Activated T-helper 2 cell treated with anti-CD3 and anti-CD28 coated beads, Interferon-gamma antibody, Interleukin-2, Interleukin-4, amounts not matched to agents 10 μg/mL and 5 μg/mL and 100 μg/mL, durations not matched to agents 14 hours and 24 hours and 36 hours (primary cell): ENCODE results near the gene WDR7. TPM values are rescaled to one million over a fixed set of nuclear protein-coding genes. Genes with fewer than 3 reads are reported as not detected.

Experiments
- DNase-seq: peaks from one replicate; pipeline ENCODE4 v3.0.0; 2021; ENCODE audit warnings: low spot score
- H3K27ac Mint-ChIP-seq: one replicate; pipeline ENCODE4 v1.8.0; 2021; ENCODE audit warnings: mixed read lengths
- H3K27me3 Mint-ChIP-seq: one replicate; pipeline ENCODE4 v1.8.0; 2021; ENCODE audit warnings: low read depth, mixed read lengths
- H3K36me3 Mint-ChIP-seq: one replicate; pipeline ENCODE4 v1.8.0; 2021; ENCODE audit warnings: low read depth, mixed read lengths
- H3K4me1 Mint-ChIP-seq: one replicate; pipeline ENCODE4 v1.8.0; 2021; ENCODE audit warnings: low read depth, mixed read lengths
- H3K4me3 Mint-ChIP-seq: one replicate; pipeline ENCODE4 v1.8.0; 2021; ENCODE audit warnings: low read depth, mild to moderate bottlenecking, moderate library complexity, mixed read lengths
- H3K9me3 Mint-ChIP-seq: one replicate; pipeline ENCODE4 v1.8.0; 2021; ENCODE audit warnings: mixed read lengths
- intact Hi-C: fragments of 100-400 bp; cut with micrococcal nuclease; formaldehyde crosslinking; loops from one replicate; pipeline ENCODE4 v1.15.1; 2023
- total RNA-seq: library from RNA; stranded (reverse); gene quantifications from 2 replicates; pipeline ENCODE4 v1.2.3, GENCODE V29; 2022

The WDR7 gene
- total RNA-seq, 1 donor from 2014 or later: 27.1 TPM

- H3K4me3 Mint-ChIP-seq: no peak overlapping the region
- H3K9me3 Mint-ChIP-seq: peaks cover 3% of the 10 kb centered on the region
- DNase-seq: peak; percentile 36
- peaks cover 33% of the 10 kb centered on the region for H3K4me1 Mint-ChIP-seq
- H3K27ac Mint-ChIP-seq: no peak overlapping the region
- peaks cover 4% of the 10 kb centered on the region for H3K27me3 Mint-ChIP-seq
- intact Hi-C loops: no loop called here
- no peaks in the 10 kb centered on the region for H3K36me3 Mint-ChIP-seq
Measured at GRCh38 chr18:57077786-57078552, 426.8 kb downstream of the WDR7 start.

GRCh38 chr18:57078614-57079013 lies 427.5 kb downstream of the WDR7 start:
- Mint-ChIP-seq H3K27ac (no peak overlapping the region), H3K4me3 (no peak overlapping the region), H3K9me3 (peaks cover 8% of the 10 kb centered on the region), H3K27me3 (peaks cover 4% of the 10 kb centered on the region), H3K4me1 (peaks cover 33% of the 10 kb centered on the region), H3K36me3 (no peaks in the 10 kb centered on the region)
- intact Hi-C loops: no loop called here
- DNase-seq: no peak

GRCh38 chr18:57080479-57080878 lies 429.3 kb downstream of the WDR7 start:
- Mint-ChIP-seq H3K36me3 (peaks cover 5% of the 10 kb centered on the region), H3K27ac (no peak overlapping the region), H3K4me3 (no peak overlapping the region), H3K27me3 (peaks cover 6% of the 10 kb centered on the region), H3K9me3 (peaks cover 12% of the 10 kb centered on the region), H3K4me1 (peaks cover 42% of the 10 kb centered on the region)
- intact Hi-C loops: no loop called here
- DNase-seq: no peak

GRCh38 chr18:57081899-57082298 lies 430.7 kb downstream of the WDR7 start:
- Mint-ChIP-seq H3K27ac (no peak overlapping the region), H3K9me3 (peaks cover 12% of the 10 kb centered on the region), H3K4me1 (peaks cover 43% of the 10 kb centered on the region), H3K27me3 (peaks cover 6% of the 10 kb centered on the region), H3K36me3 (peaks cover 5% of the 10 kb centered on the region), H3K4me3 (no peak overlapping the region)
- no peak for DNase-seq
- intact Hi-C loops: no loop called here

GRCh38 chr18:57083485-57083884 lies 432.3 kb downstream of the WDR7 start:
- Mint-ChIP-seq H3K9me3 (peaks cover 12% of the 10 kb centered on the region), H3K4me1 (peaks cover 34% of the 10 kb centered on the region), H3K27ac (no peak overlapping the region), H3K36me3 (peaks cover 5% of the 10 kb centered on the region), H3K4me3 (no peak overlapping the region), H3K27me3 (peaks cover 12% of the 10 kb centered on the region)
- no peak for DNase-seq
- intact Hi-C loops: no loop called here

- Mint-ChIP-seq H3K4me3 (peak overlapping the region; percentile 28), H3K27me3 (peaks cover 12% of the 10 kb centered on the region), H3K4me1 (peaks cover 25% of the 10 kb centered on the region), H3K27ac (peak overlapping the region; percentile 27), H3K36me3 (peaks cover 5% of the 10 kb centered on the region), H3K9me3 (peaks cover 12% of the 10 kb centered on the region)
- no peak for DNase-seq
- intact Hi-C loops: no loop called here
Measured at GRCh38 chr18:57084331-57085271, 433.4 kb downstream of the WDR7 start.

- H3K36me3 Mint-ChIP-seq: peaks cover 5% of the 10 kb centered on the region
- peaks cover 12% of the 10 kb centered on the region for H3K27me3 Mint-ChIP-seq
Measured at GRCh38 chr18:57085371-57085770, 434.2 kb downstream of the WDR7 start.

GRCh38 chr18:57086163-57086562 lies 435.0 kb downstream of the WDR7 start:
- Mint-ChIP-seq H3K4me3 (no peak overlapping the region), H3K27me3 (peaks cover 12% of the 10 kb centered on the region), H3K9me3 (peaks cover 12% of the 10 kb centered on the region), H3K27ac (no peak overlapping the region), H3K36me3 (peaks cover 5% of the 10 kb centered on the region), H3K4me1 (peaks cover 21% of the 10 kb centered on the region)
- intact Hi-C loops: no loop called here
- DNase-seq: no peak

More at GRCh38 chr18:57085371-57085770, 434.2 kb downstream of the WDR7 start:
- intact Hi-C loops: no loop called here
- H3K4me3 Mint-ChIP-seq: no peak overlapping the region
- DNase-seq: no peak
- peaks cover 22% of the 10 kb centered on the region for H3K4me1 Mint-ChIP-seq
- peaks cover 12% of the 10 kb centered on the region for H3K9me3 Mint-ChIP-seq
- H3K27ac Mint-ChIP-seq: peak overlapping the region; percentile 23

Other genes starting within 250 kb of the WDR7 start
- 95.1 and 96.3 TPM in 2 replicates for gene TXNL1, start 12.8 kb upstream of the WDR7 start, total RNA-seq